Smooth muscle cell (in vitro differentiated cells): ENCODE results near the gene ROBO2. TPM values are rescaled to one million over a fixed set of nuclear protein-coding genes. Genes with fewer than 3 reads are reported as not detected.

Experiments used
- DNase-seq: peaks from one replicate; lab custom pipeline; 2025; ENCODE audit not compliant: unreplicated experiment; lab: John Stamatoyannopoulos, UW
- H2AFZ ChIP-seq: fragments of 200-600 bp; sonication (generic); 2 replicates; pipeline ENCODE4 v1.6.0; 2016; ENCODE audit warnings: antibody characterized with exemption, low read depth, mild to moderate bottlenecking
- H3F3A ChIP-seq: fragments of 200-600 bp; sonication (generic); 2 replicates; pipeline ENCODE4 v1.6.0; 2017; ENCODE audit warnings: antibody characterized with exemption, low read depth
- H3K27ac ChIP-seq: fragments of 200-600 bp; sonication (generic); 2 replicates; pipeline ENCODE4 v1.5.1; 2016; ENCODE audit warnings: low read depth, mild to moderate bottlenecking
- H3K27me3 ChIP-seq: fragments of 200-600 bp; sonication (generic); 2 replicates; pipeline ENCODE4 v1.6.1; 2016; ENCODE audit warnings: low read depth, mild to moderate bottlenecking
- H3K36me3 ChIP-seq: fragments of 200-600 bp; sonication (generic); 2 replicates; pipeline ENCODE4 v1.5.1; 2016; ENCODE audit warnings: low read depth
- H3K4me1 ChIP-seq: fragments of 200-600 bp; sonication (generic); 2 replicates; pipeline ENCODE4 v1.5.1; 2016; ENCODE audit warnings: low read depth
- H3K4me2 ChIP-seq: fragments of 200-600 bp; sonication (generic); 2 replicates; pipeline ENCODE4 v1.6.0; 2016; ENCODE audit warnings: mild to moderate bottlenecking
- H3K4me3 ChIP-seq: fragments of 200-600 bp; sonication (generic); 2 replicates; pipeline ENCODE4 v1.5.1; 2016; ENCODE audit warnings: mild to moderate bottlenecking
- H3K79me2 ChIP-seq: fragments of 200-600 bp; sonication (generic); 2 replicates; pipeline ENCODE4 v1.6.0; 2016; ENCODE audit warnings: low read depth, mild to moderate bottlenecking
- H3K9ac ChIP-seq: fragments of 200-600 bp; sonication (generic); 2 replicates; pipeline ENCODE4 v1.6.0; 2016; ENCODE audit warnings: low read depth
- H3K9me3 ChIP-seq: fragments of 200-600 bp; sonication (generic); replicated peaks from 2 replicates; pipeline ENCODE4 v1.5.1; 2016; ENCODE audit warnings: low read depth
- H4K20me1 ChIP-seq: fragments of 200-600 bp; sonication (generic); 2 replicates; pipeline ENCODE4 v1.6.0; 2016; ENCODE audit warnings: low read depth
- WGBS: methylation state at CpG from one replicate; pipeline ENCODE4 v1.1.7; 2016; ENCODE audit warnings: low lambda C conversion rate; 5-methylcytosine and 5-hydroxymethylcytosine counted together
- polyA plus RNA-seq: library from polyadenylated mRNA; unstranded; fragments of >200 nt; fragmentation: Nextera tagmentation; extraction: Ambion mirVana; gene quantifications from 2 replicates; pipeline ENCODE4 v1.2.1, GENCODE V29; 2016
- total RNA-seq: library from RNA; depleted of rRNA; stranded (reverse); fragments of >200 nt; gene quantifications from 2 replicates; pipeline ENCODE4 v1.2.3, GENCODE V29; 2014
- TF ChIP-seq, protein P1 (sequence below): fragments of 200-600 bp; sonication (generic); IDR thresholded peaks from 2 replicates; pipeline ENCODE4 v1.5.1; 2017; ENCODE audit warnings: borderline replicate concordance, mild to moderate bottlenecking, antibody characterized with exemption; ENCODE audit not compliant: insufficient read depth, poor library complexity, severe bottlenecking

Gene ROBO2
- total and polyA plus RNA-seq, 2 experiments from 2014 or later = 23.9 to 54.4 TPM

GRCh38 chr3:77467702-77468625 lies 428.1 kb downstream of the ROBO2 start:
- TF ChIP-seq, protein P1, sequence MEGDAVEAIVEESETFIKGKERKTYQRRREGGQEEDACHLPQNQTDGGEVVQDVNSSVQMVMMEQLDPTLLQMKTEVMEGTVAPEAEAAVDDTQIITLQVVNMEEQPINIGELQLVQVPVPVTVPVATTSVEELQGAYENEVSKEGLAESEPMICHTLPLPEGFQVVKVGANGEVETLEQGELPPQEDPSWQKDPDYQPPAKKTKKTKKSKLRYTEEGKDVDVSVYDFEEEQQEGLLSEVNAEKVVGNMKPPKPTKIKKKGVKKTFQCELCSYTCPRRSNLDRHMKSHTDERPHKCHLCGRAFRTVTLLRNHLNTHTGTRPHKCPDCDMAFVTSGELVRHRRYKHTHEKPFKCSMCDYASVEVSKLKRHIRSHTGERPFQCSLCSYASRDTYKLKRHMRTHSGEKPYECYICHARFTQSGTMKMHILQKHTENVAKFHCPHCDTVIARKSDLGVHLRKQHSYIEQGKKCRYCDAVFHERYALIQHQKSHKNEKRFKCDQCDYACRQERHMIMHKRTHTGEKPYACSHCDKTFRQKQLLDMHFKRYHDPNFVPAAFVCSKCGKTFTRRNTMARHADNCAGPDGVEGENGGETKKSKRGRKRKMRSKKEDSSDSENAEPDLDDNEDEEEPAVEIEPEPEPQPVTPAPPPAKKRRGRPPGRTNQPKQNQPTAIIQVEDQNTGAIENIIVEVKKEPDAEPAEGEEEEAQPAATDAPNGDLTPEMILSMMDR = no peak
- Histone ChIP-seq H3K79me2 (no peaks in the 10 kb centered on the region), H3K4me1 (no peaks in the 10 kb centered on the region), H3F3A (no peaks in the 10 kb centered on the region), H3K9ac (no peak overlapping the region), H3K9me3 (no peaks in the 10 kb centered on the region), H3K4me2 (no peak overlapping the region), H4K20me1 (peaks cover 12% of the 10 kb centered on the region), H3K27ac (no peak overlapping the region), H3K36me3 (no peaks in the 10 kb centered on the region), H3K4me3 (no peak overlapping the region), H3K27me3 (no peaks in the 10 kb centered on the region), H2AFZ (no peak overlapping the region)
- DNase-seq = no peak
- 75% methylated on average over 8 of the region's 8 CpGs for WGBS

DNA sequence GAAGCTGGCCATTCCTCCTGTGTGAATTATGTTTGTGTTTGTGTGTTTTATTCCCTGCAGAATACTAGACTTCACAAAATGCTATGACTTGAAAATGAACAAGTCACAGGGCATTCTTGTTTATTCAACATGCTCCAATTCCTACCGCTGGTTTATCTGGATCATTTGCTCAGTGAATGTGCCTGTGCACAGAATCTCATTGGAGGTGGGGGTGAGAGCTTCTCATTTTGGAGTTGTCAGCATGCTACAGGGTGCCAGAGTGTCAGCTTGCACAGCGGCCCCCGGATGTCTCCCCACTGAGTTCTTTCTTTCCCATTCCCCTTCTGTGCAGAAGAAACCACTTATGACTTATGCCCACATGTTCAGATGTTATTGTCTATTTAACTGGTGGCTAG lies 428.7 kb downstream of the ROBO2 start:
- H3K4me1 ChIP-seq = no peaks in the 10 kb centered on the region
- peaks cover 12% of the 10 kb centered on the region for H4K20me1 ChIP-seq
- H3K79me2 ChIP-seq = no peaks in the 10 kb centered on the region
- DNase-seq = no peak
- no peak overlapping the region for H3K4me2 ChIP-seq
- no peaks in the 10 kb centered on the region for H3K27me3 ChIP-seq
- H3K9ac ChIP-seq = no peak overlapping the region
- WGBS = 94% methylated on average over 3 of the region's 3 CpGs
- no peaks in the 10 kb centered on the region for H3F3A ChIP-seq
- H3K4me3 ChIP-seq = no peak overlapping the region
- no peak overlapping the region for H3K27ac ChIP-seq
- no peaks in the 10 kb centered on the region for H3K36me3 ChIP-seq
- H3K9me3 ChIP-seq = no peaks in the 10 kb centered on the region
- TF ChIP-seq, protein P1 = no peak
- no peak overlapping the region for H2AFZ ChIP-seq

DNA sequence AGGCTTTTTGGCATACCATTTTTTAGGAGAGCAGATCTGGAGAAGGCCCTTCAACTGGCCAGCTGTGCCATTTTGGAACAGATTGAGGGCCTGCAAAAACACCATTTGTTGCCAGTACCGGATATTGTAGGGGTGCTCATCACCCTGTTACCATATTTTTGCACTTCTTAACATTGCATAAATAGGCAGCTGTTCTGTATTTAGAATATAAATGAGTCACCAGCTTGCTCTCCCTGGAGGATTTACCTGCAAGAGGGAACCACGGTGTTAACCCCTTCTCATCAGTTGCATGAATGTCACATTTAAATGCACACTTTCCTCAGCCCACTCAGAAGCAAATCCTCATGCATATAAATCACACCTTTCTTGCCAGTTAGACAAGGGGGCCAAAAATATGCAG lies 435.6 kb downstream of the ROBO2 start:
- H3K9ac ChIP-seq = no peak overlapping the region
- H3K4me2 ChIP-seq = no peak overlapping the region
- DNase-seq = no peak
- TF ChIP-seq, protein P1 = no peak
- H3K27me3 ChIP-seq = no peaks in the 10 kb centered on the region
- H3K4me3 ChIP-seq = no peak overlapping the region
- H3K36me3 ChIP-seq = no peaks in the 10 kb centered on the region
- H3K27ac ChIP-seq = no peak overlapping the region
- no peaks in the 10 kb centered on the region for H3F3A ChIP-seq
- no peaks in the 10 kb centered on the region for H3K4me1 ChIP-seq
- no peaks in the 10 kb centered on the region for H3K9me3 ChIP-seq
- 48% methylated on average over 2 of the region's 2 CpGs for WGBS
- peaks cover 8% of the 10 kb centered on the region for H4K20me1 ChIP-seq
- no peaks in the 10 kb centered on the region for H3K79me2 ChIP-seq
- H2AFZ ChIP-seq = no peak overlapping the region

- Histone ChIP-seq H3K79me2 (no peaks in the 10 kb centered on the region), H3K4me1 (no peaks in the 10 kb centered on the region)
- TF ChIP-seq, protein P1 = no peak
Measured at GRCh38 chr3:77479021-77479420, 439.1 kb downstream of the ROBO2 start.

More at GRCh38 chr3:77479021-77479420, 439.1 kb downstream of the ROBO2 start:
- no peak overlapping the region for H2AFZ ChIP-seq
- no peaks in the 10 kb centered on the region for H3F3A ChIP-seq
- no peaks in the 10 kb centered on the region for H3K9me3 ChIP-seq
- no peak for DNase-seq
- H4K20me1 ChIP-seq = peaks cover 5% of the 10 kb centered on the region
- H3K27ac ChIP-seq = no peak overlapping the region
- H3K27me3 ChIP-seq = no peaks in the 10 kb centered on the region
- H3K36me3 ChIP-seq = no peaks in the 10 kb centered on the region
- no peak overlapping the region for H3K4me3 ChIP-seq
- H3K4me2 ChIP-seq = no peak overlapping the region
- H3K9ac ChIP-seq = no peak overlapping the region
